Psoas muscle (tissue), 8 donors: Measurements from ENCODE around the gene ANKLE1. TPM values are rescaled to one million over a fixed set of nuclear protein-coding genes. Genes with fewer than 3 reads are reported as not detected.

Experiments used
- ATAC-seq, 4 donors: fragments of 200-7000 bp; cut with Tn5 transposase; one replicate each; pipeline ENCODE4 v1.9.1; 2020; ENCODE audit warnings: moderate library complexity in 3 of 4, mild to moderate bottlenecking in 2 of 4
- DNase-seq, 2 donors: peaks; one replicate each; pipeline ENCODE4 v3.0.0-alpha.2; 2020
- H3K27ac ChIP-seq: fragments of 200-600 bp; one replicate; pipeline ENCODE4 v1.8.0; 2022
- H3K27me3 ChIP-seq, 3 donors: fragments of 200-600 bp in 1 of 3; one replicate each; pipeline versions ENCODE4 v1.6.1 to v1.8.0; 2013 to 2022; ENCODE audit warnings: low read length in 2 of 3, mild to moderate bottlenecking in 2 of 3, moderate library complexity in 1 of 3; ENCODE audit not compliant: insufficient read depth in 3 of 3
- H3K36me3 ChIP-seq, 2 donors: fragments of 200-600 bp in 1 of 2; one replicate each; pipeline versions ENCODE4 v1.6.1 to v1.8.0; 2013 to 2022; ENCODE audit warnings: low read depth in 1 of 2, mild to moderate bottlenecking in 1 of 2, moderate library complexity in 1 of 2; ENCODE audit not compliant: insufficient read depth in 1 of 2
- H3K4me1 ChIP-seq: fragments of 200-600 bp; one replicate; pipeline ENCODE4 v1.8.0; 2022
- H3K4me3 ChIP-seq: fragments of 200-600 bp; one replicate; pipeline ENCODE4 v1.8.0; 2022; ENCODE audit warnings: mild to moderate bottlenecking
- H3K9me3 ChIP-seq: fragments of 200-600 bp; one replicate; pipeline ENCODE4 v1.8.0; 2022
- WGBS, 3 donors: extraction: QIAGEN DNeasy Blood & Tissue Kit; methylation state at CpG; one replicate each; pipeline versions ENCODE4 v1.1.6 to v1.1.7; 2013; 5-methylcytosine and 5-hydroxymethylcytosine counted together
- intact Hi-C, 2 donors: fragments of 100-400 bp; cut with DNase I; formaldehyde crosslinking; loops; one replicate each; pipeline versions ENCODE4 v1.11.0 to v1.14.2; 2022
- polyA plus RNA-seq, 3 donors: library from polyadenylated mRNA; stranded (reverse); fragments of 200-250 nt; gene quantifications; one replicate each; pipeline ENCODE4 v1.2.3, GENCODE V29; 2013
- total RNA-seq, 4 donors: library from RNA; stranded (reverse); fragmentation: NEBNext Ultra II Directional in 2 of 4; extraction: Animal tissue kit (Norgen Biotek cat#: 25700) in 2 of 4; gene quantifications; one replicate each; pipeline versions ENCODE4 v1.2.1 to v1.2.4, GENCODE V29; 2021 to 2023
- TF ChIP-seq, protein P1 (sequence below): fragments of 200-600 bp; IDR thresholded peaks from one replicate; pipeline ENCODE4 v1.8.0; 2022; ENCODE audit warnings: antibody characterized with exemption
- donor health status: healthy with polysubstance abuse.
- donor health status: DM: no; HTN: no; CAD: no; lungs with moderate emphysema.
- donor health status: Bipolar disorder and iron deficiency.
- donor health status: healthy.
- donor health status: DM: yes; HTN: yes; CAD: no.
- donor health status: DM: no; HTN: no; CAD: no.
- donor health status: DM: no; HTN: no; CAD: no.
- donor health status: DM: yes; HTN: yes; CAD: no.

Gene ANKLE1
- total and polyA plus RNA-seq, 7 donors = 0.07 to 0.26 (median 0.13) TPM; not detected in 2

DNA sequence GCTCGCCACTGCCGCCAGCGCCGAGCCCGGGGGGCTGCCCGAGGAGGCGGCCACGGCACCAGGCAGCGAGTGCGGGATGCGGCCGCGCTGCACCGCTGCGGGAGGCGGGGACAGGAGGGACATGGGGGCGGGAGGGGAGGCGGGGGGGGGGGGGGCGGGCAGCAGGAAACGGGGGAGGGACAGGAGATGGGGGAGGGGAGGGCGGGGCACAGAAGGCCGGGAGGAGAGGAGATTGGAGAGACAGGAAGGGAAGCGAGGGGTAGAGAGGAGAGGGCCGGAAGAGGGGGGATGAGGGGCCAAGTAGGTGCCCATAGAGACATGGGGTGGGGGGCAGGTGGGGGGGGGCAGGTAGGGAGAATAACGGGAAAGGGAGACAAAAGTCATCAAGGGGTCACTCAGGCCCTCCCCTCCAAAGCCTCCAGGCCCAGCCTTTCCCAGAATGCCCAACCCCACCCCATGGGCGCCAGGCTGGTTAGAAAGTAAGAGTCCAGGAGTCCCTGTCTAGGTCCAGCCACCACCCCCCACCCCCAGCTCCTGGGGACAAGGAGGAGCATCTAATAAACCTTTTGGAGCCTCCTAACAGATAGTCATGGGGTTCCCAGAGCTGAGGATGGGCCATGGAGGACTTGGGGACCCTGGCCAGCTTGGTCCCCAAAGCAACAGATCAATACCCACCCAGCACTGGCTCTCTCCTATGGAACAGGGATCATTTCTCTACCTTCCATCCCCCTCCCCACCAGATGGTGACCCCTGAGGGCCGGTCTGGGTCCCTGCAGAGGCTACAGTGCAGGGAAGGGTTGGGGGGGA, 45.5 kb upstream of the ANKLE1 start:
- Histone ChIP-seq H3K4me3 (peak overlapping the region; percentile 72), H3K4me1 (peaks cover 17% of the 10 kb centered on the region), H3K27ac (peak overlapping the region; percentile 67), H3K9me3 (no peaks in the 10 kb centered on the region), H3K36me3 (peaks cover 3 to 58% of the 10 kb centered on the region in 2 donors), H3K27me3 (no peaks in the 10 kb centered on the region)
- ATAC-seq (no peak), DNase-seq (no peak)
- WGBS, 3 donors = 7 to 36% (median 13%) methylated on average over 6 to 25 of the region's 27 CpGs
- intact Hi-C loops = loop anchor here in 1 of 2 donors (2.0 kb wide), 1 partner anchor 167 kb away; no protein-coding TSS in a partner anchor
- TF ChIP-seq, protein P1, sequence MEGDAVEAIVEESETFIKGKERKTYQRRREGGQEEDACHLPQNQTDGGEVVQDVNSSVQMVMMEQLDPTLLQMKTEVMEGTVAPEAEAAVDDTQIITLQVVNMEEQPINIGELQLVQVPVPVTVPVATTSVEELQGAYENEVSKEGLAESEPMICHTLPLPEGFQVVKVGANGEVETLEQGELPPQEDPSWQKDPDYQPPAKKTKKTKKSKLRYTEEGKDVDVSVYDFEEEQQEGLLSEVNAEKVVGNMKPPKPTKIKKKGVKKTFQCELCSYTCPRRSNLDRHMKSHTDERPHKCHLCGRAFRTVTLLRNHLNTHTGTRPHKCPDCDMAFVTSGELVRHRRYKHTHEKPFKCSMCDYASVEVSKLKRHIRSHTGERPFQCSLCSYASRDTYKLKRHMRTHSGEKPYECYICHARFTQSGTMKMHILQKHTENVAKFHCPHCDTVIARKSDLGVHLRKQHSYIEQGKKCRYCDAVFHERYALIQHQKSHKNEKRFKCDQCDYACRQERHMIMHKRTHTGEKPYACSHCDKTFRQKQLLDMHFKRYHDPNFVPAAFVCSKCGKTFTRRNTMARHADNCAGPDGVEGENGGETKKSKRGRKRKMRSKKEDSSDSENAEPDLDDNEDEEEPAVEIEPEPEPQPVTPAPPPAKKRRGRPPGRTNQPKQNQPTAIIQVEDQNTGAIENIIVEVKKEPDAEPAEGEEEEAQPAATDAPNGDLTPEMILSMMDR = no peak

DNA sequence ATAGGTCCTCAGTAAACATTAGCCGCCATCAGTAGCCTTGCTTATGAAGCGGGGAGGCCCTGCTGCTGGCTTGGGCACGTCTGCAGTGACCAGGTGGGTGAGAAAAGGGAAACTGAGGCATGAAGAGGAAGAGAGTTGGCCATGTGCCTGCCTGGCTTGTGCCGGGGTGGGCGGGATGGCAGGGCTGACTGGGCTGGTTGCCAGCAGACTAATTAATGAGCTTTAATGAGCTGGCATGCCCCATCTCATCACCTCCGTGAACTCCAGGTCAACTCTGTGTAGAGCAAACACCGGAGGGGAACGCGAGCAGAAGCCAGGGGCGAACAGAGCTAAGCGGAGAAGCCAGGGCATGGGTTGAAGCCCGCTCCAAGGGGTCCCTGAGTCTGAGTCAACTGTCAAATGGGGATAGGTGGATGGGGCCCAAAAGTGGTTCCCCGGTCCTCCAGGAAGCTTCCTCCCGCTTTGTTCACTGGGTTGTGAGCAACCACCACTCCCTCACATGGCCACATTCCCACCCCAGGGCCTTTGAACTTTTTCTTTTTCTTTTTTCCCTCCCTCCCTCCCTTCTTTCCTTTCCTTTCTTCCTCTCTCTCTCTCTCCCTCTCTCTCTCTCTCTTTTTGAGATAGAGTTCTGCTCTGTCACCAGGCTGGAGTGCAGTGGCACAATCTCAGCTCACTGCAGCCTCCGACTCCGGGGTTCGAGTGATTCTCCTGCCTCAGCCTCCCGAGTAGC, 44.7 kb upstream of the ANKLE1 start:
- 84 to 85% (median 84%) methylated on average over 18 of the region's 18 CpGs for WGBS, 3 donors
- intact Hi-C loops = no loop called here
- Histone ChIP-seq H3K36me3 (peaks cover 3 to 50% of the 10 kb centered on the region in 2 donors), H3K27me3 (no peaks in the 10 kb centered on the region), H3K9me3 (no peaks in the 10 kb centered on the region), H3K4me3 (no peak overlapping the region), H3K4me1 (peaks cover 25% of the 10 kb centered on the region), H3K27ac (peak overlapping the region; percentile 38)
- DNase-seq = peak in 1 of 2 donors; percentile 49
- ATAC-seq = no peak
- TF ChIP-seq, protein P1 = no peak

DNA sequence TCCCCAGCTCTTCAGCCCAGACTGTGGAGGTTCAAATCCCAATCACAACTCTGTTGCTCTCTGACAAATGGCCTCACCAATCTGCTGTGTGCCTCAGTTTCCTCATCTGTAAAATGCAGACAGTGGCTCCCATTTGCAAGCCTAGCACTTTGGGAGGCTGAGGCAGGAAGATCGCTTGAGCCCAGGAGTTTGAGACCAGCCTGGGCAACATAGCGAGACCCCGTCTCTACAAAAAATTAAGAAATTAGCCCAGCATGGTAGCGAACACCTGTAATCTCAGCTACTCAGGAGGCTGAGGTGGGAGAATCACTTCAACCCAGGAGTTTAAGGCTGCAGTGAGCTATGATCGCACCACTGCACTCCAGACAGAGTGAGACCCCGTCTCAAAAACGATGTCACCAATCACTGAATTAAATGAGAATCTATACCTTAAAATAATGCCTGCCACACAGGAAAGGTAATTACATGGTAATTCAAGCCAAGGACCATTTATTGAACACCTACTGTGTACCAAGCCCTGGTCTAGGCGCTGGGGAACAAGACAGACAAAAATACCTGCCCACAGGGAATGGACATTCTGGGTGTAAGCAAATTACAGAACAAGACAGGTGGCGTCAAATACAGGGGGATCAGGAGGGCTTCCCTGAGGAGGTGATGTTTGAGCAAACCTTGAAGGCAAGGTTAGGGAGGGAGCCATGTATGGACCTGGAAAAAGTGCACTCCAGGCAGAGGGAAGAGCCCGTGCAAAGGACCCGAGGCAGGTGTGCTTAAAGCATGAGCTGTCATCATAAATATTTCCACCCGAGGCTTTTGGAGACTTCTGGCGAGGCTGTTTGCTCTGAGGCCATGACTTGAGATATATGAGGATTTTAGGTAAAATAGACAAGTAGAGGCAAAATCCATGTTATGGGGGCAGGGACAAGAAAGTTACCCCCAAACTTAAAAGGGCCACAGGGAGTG, 43.7 kb upstream of the ANKLE1 start:
- ATAC-seq (no peak), DNase-seq (no peak)
- TF ChIP-seq, protein P1 = no peak
- Histone ChIP-seq H3K27ac (no peak overlapping the region), H3K27me3 (no peaks in the 10 kb centered on the region), H3K4me1 (peaks cover 35% of the 10 kb centered on the region), H3K9me3 (no peaks in the 10 kb centered on the region), H3K36me3 (peaks cover 3 to 39% of the 10 kb centered on the region in 2 donors), H3K4me3 (no peak overlapping the region)
- intact Hi-C loops = no loop called here
- 90 to 95% (median 90%) methylated on average over 13 of the region's 13 CpGs for WGBS, 3 donors

DNA sequence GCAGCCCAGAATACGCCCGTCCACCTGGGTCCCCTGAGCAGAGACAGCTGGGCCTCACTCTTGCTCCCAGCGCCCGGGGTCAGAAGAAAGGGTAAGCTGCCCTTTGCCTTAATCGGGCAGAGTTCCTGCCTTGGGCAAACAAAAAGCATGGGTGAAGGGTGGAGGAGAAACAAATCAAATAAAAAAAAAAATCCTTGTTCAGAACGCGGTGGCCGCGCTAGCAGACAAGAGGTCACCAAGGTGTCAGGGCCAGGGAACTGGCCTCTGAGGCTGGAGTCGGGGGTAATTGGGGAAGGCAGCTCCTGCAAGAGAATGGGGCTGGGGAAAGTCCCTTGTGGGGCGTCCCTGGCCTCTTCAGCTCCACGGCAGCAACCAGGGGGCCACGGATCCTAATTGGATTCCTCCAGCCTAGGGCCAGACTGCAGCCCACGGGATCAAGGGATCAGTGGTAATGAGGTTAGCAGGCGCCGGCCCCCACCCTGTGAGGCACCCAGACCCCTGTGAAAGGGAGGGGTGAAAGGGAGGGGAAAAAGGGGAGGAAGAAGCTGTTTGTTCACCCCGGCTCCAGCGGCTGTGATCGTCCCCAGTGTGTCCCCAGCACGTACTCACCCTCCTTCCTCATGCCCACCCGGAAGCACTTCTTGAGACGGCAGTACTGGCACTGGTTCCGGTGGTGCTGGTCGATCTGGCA, 41.5 kb upstream of the ANKLE1 start:
- Histone ChIP-seq H3K4me1 (peaks cover 30% of the 10 kb centered on the region), H3K4me3 (no peak overlapping the region), H3K36me3 (peaks cover 3 to 34% of the 10 kb centered on the region in 2 donors), H3K9me3 (no peaks in the 10 kb centered on the region), H3K27me3 (no peaks in the 10 kb centered on the region), H3K27ac (no peak overlapping the region)
- no peak for ATAC-seq
- TF ChIP-seq, protein P1 = no peak
- intact Hi-C loops = no loop called here
- DNase-seq = no peak
- 66 to 71% (median 66%) methylated on average over 24 of the region's 24 CpGs for WGBS, 3 donors
